OCI-LY1 (cell line): ENCODE data around the gene LPIN3.

Experiments used
- H2AFZ ChIP-seq: fragments of 200-600 bp; sonication (generic), shearing (Covaris generic); 2 replicates; pipeline ENCODE4 v1.6.0; 2014; ENCODE audit warnings: antibody characterized with exemption, mild to moderate bottlenecking, low read length
- H3F3A ChIP-seq: fragments of 200-600 bp; sonication (generic), shearing (Covaris generic); 2 replicates; pipeline ENCODE4 v1.6.0; 2014; ENCODE audit warnings: mild to moderate bottlenecking, antibody characterized with exemption, low read length, moderate library complexity; ENCODE audit not compliant: insufficient read depth
- H3K27ac ChIP-seq: fragments of 200-600 bp; sonication (generic); 2 replicates; pipeline ENCODE4 v1.5.1; 2014; ENCODE audit warnings: low read length, mixed run types, mild to moderate bottlenecking, low read depth; ENCODE audit not compliant: poor library complexity, severe bottlenecking
- H3K27me3 ChIP-seq: fragments of 200-600 bp; sonication (generic); 2 replicates; pipeline ENCODE4 v1.6.0; 2014; ENCODE audit warnings: antibody characterized with exemption, mild to moderate bottlenecking, low read length, moderate library complexity; ENCODE audit not compliant: insufficient read depth
- H3K36me3 ChIP-seq: fragments of 200-600 bp; sonication (generic); 2 replicates; pipeline ENCODE4 v1.6.1; 2014; ENCODE audit warnings: mild to moderate bottlenecking, antibody characterized with exemption, low read length, moderate library complexity, mixed read lengths; ENCODE audit not compliant: insufficient read depth
- H3K4me1 ChIP-seq: fragments of 200-600 bp; sonication (generic); 2 replicates; pipeline ENCODE4 v1.5.1; 2014; ENCODE audit warnings: mild to moderate bottlenecking, low read length, moderate library complexity; ENCODE audit not compliant: insufficient read depth, severe bottlenecking
- H3K4me2 ChIP-seq: fragments of 200-600 bp; sonication (generic), shearing (Covaris generic); 2 replicates; pipeline ENCODE4 v1.6.1; 2014; ENCODE audit warnings: low read length
- H3K4me3 ChIP-seq: fragments of 200-600 bp; sonication (generic); 2 replicates; pipeline ENCODE4 v1.5.1; 2014; ENCODE audit warnings: low read length, low read depth, mild to moderate bottlenecking, mixed read lengths; ENCODE audit not compliant: poor library complexity, severe bottlenecking
- H3K79me2 ChIP-seq: fragments of 200-600 bp; shearing (Covaris generic); 2 replicates; pipeline ENCODE4 v1.6.1; 2016; ENCODE audit warnings: mixed run types, low read length, mixed read lengths; ENCODE audit not compliant: insufficient read depth
- H3K9ac ChIP-seq: fragments of 200-600 bp; sonication (generic), shearing (Covaris generic); 2 replicates; pipeline ENCODE4 v1.6.1; 2014; ENCODE audit warnings: mild to moderate bottlenecking, low read length, mixed read lengths
- H3K9me2 ChIP-seq: fragments of 200-600 bp; sonication (generic), shearing (Covaris generic); 2 replicates; pipeline ENCODE4 v1.6.1; 2014; ENCODE audit warnings: low read depth, mild to moderate bottlenecking, low read length, mixed read lengths
- H3K9me3 ChIP-seq: fragments of 200-600 bp; shearing (Covaris generic); 2 replicates; pipeline ENCODE4 v1.6.1; 2014; ENCODE audit warnings: low read length, mixed read lengths
- H4K20me1 ChIP-seq: fragments of 200-600 bp; sonication (generic), shearing (Covaris generic); 2 replicates; pipeline ENCODE4 v1.6.0; 2016; ENCODE audit warnings: mild to moderate bottlenecking, low read length; ENCODE audit not compliant: insufficient read depth
- EZH2 ChIP-seq: fragments of 200-600 bp; sonication (generic), shearing (Covaris generic); IDR thresholded peaks from 2 replicates; pipeline ENCODE4 v1.8.0; 2017; ENCODE audit warnings: borderline replicate concordance, mixed run types, mild to moderate bottlenecking, antibody characterized with exemption, low read length, moderate library complexity, mixed read lengths
- TF ChIP-seq, protein P1 (sequence below): fragments of 200-600 bp; sonication (generic), shearing (Covaris generic); IDR thresholded peaks from 2 replicates; pipeline ENCODE4 v1.5.1; 2017; ENCODE audit warnings: mild to moderate bottlenecking, antibody characterized with exemption, low read length, moderate library complexity, mixed read lengths

LPIN3 gene

DNA sequence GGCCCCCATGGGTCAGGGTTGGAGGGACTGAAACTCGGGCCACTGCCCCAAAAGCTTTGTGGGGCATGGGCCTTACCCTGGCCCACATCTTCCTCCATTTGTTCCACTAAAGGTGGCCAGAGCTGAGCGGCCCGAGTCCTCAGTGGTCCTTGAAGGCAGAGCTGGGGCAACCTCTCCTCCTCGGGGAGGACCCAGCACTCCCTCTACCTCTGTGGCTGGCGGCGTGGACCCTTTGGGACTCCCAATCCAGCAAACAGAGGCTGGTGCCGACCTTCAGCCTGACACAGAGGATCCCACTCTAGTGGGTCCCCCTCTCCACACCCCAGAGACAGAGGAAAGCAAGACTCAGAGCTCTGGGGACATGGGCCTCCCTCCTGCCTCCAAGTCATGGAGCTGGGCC lies 9.3 kb downstream of the LPIN3 start:
- Histone ChIP-seq H4K20me1 (no peaks in the 10 kb centered on the region), H3K27me3 (peaks cover 4% of the 10 kb centered on the region; the same call in 1 of the 2 replicates), H3K36me3 (no peaks in the 10 kb centered on the region), H3K4me1 (no peaks in the 10 kb centered on the region), H3K27ac (no peak overlapping the region), H3K4me3 (no peak overlapping the region), H3K9ac (no peak overlapping the region), H3K9me2 (no peaks in the 10 kb centered on the region), H3K4me2 (no peak overlapping the region), H3K79me2 (no peaks in the 10 kb centered on the region), H2AFZ (no peak overlapping the region), H3F3A (no peaks in the 10 kb centered on the region), H3K9me3 (no peaks in the 10 kb centered on the region)
- TF ChIP-seq, protein P1, sequence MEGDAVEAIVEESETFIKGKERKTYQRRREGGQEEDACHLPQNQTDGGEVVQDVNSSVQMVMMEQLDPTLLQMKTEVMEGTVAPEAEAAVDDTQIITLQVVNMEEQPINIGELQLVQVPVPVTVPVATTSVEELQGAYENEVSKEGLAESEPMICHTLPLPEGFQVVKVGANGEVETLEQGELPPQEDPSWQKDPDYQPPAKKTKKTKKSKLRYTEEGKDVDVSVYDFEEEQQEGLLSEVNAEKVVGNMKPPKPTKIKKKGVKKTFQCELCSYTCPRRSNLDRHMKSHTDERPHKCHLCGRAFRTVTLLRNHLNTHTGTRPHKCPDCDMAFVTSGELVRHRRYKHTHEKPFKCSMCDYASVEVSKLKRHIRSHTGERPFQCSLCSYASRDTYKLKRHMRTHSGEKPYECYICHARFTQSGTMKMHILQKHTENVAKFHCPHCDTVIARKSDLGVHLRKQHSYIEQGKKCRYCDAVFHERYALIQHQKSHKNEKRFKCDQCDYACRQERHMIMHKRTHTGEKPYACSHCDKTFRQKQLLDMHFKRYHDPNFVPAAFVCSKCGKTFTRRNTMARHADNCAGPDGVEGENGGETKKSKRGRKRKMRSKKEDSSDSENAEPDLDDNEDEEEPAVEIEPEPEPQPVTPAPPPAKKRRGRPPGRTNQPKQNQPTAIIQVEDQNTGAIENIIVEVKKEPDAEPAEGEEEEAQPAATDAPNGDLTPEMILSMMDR: no peak
- TF ChIP-seq EZH2: no peak

GRCh38 chr20:41350408-41350962 lies 9.9 kb downstream of the LPIN3 start:
- Histone ChIP-seq H3K4me1 (no peaks in the 10 kb centered on the region), H3K4me2 (no peak overlapping the region), H3F3A (no peaks in the 10 kb centered on the region), H2AFZ (no peak overlapping the region), H3K36me3 (no peaks in the 10 kb centered on the region), H3K27ac (no peak overlapping the region), H3K27me3 (peaks cover 4% of the 10 kb centered on the region; the same call in 1 of the 2 replicates), H3K4me3 (no peak overlapping the region), H3K9ac (no peak overlapping the region), H3K79me2 (no peaks in the 10 kb centered on the region), H3K9me2 (no peaks in the 10 kb centered on the region), H4K20me1 (no peaks in the 10 kb centered on the region), H3K9me3 (no peaks in the 10 kb centered on the region)
- TF ChIP-seq EZH2: no peak
- TF ChIP-seq, protein P1: no peak

- Histone ChIP-seq H3K9me2 (no peaks in the 10 kb centered on the region), H3K36me3 (no peaks in the 10 kb centered on the region), H3K27me3 (peaks cover 4% of the 10 kb centered on the region; the same call in 1 of the 2 replicates), H3K4me2 (no peak overlapping the region), H3K4me3 (no peak overlapping the region), H3K9ac (no peak overlapping the region), H3K9me3 (no peaks in the 10 kb centered on the region), H3K79me2 (no peaks in the 10 kb centered on the region), H3F3A (no peaks in the 10 kb centered on the region), H2AFZ (no peak overlapping the region), H4K20me1 (no peaks in the 10 kb centered on the region), H3K4me1 (no peaks in the 10 kb centered on the region), H3K27ac (no peak overlapping the region)
- TF ChIP-seq, protein P1: no peak
- no peak for TF ChIP-seq EZH2
Measured at GRCh38 chr20:41352106-41352505, 11.5 kb downstream of the LPIN3 start.
